HG03025 (cell line): ENCODE results near the gene DNM1L.
"Not testable (repeated sequence)": the region's sequence is repeated elsewhere in the genome, so short reads cannot be mapped to it uniquely, and the experiment has no call there.

Source experiments
- ATAC-seq: cut with Tn5 transposase; IDR thresholded peaks from one replicate; pipeline ENCODE4 v1.9.1; 2021; ENCODE audit warnings: mild to moderate bottlenecking, moderate library complexity; ENCODE audit not compliant: unreplicated experiment, low FRiP score

DNM1L gene

DNA sequence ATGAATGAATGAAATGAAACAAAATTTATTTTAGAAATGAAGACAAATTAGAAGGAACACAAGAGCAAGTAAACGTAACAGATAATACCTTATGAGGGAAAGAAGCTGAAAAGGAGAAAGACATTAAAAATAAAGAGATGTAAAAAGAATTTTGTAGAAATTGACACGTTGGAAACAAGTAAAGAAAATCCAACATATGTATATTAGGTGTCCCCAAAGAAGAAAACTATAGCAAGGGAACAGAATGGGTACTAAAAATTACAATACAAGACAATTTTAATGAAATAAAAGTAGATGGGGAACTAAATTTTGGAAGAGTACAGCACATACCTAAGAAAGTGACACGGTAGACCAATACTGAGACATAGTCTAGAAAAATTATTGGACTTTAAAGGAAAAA is 16.7 kb downstream of the DNM1L start:
- no peak for ATAC-seq

DNA sequence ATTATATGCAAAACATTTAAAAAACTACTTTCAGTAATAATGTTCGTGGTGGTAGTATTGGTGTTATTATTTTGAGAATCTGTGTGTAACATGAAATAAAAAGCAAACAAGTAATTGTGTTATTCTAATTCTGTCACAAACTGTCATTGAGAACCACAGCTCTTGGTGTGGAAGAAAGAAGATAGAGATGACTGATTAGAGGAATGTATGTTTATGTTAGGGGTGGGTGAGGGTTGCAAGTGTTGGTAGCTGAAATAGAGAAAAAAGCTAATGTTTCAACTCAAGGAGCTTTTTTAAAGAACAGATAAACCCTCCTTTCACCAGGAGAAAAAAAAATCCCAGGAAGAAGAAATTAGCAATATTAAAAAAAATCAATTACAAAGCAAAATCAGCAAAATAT is 18.3 kb downstream of the DNM1L start:
- no peak for ATAC-seq

DNA sequence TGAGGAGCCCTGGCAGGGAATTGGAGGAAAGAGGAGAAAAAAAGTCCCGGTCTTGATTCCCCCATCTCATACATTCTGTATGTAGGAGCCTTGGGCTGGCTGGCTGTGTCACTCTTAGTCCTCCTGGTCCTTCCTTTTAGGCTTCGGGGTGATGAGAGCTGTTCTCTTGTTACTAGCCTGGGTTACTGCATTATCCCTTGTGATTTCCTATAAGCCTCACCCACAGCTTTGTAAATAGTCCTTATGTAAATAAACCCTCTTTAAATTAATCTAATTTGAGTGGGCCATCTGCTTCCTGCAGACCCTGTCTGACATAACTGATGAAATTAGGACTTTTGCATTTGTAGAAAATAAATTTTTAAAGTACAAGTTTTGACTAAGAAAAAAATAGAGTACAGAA is 19.2 kb downstream of the DNM1L start:
- ATAC-seq = no peak

DNA sequence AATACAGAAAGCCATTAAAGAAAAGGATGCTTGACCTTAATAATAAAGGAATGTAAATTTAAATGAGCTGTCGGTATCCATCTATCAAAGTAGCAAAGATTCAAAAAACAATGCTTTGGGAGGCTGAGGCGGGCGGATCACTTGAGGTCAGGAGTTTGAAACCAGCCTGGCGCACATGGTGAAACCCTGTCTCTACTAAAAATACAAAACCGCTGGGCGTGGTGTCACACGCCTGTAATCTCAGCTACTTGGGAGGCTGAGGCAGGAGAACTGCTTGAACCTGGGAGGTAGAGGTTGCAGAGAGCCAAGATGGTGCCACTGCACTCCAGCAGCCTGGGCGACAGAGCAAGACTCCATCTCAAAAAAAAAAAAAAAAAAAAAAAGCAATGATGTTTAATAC is 20.3 kb downstream of the DNM1L start:
- ATAC-seq = not testable (repeated sequence)

DNA sequence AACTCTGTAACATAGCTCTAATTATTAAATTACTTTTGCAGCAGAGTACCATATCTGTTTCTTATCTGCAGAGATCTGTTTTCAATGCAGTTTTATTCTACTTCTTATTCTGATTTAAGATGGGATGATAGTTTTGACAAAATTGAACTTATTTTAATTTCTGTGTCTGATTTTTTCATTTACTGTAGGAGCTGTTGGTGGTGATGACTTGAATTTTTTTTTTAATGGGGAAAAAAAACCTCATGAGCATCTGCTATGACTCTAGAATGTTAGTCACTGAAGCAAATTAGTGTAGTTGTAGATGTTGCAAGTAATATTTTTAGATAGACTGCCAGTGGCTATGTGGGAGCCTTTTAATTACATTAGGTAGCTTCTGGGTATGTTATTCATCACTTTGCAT is 23.4 kb downstream of the DNM1L start:
- ATAC-seq = no peak

DNA sequence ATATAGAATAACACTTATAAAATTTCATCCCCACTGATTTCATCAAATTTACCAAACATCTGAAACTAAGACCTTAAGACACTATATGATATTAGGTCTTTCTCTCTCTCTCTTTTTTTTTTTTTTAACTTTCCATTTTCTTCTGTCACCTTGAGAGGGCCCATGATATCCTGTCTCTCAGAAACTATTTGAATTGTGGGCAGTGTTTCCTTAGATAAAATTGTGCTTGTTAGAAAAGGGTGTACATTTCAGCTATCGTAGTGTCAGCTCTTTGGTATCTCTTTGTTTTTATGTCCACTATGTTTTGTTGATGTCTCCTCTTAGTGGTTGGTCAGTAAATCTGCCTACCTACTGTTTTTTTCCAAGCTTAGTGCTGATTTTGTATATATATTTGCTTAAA is 23.8 kb downstream of the DNM1L start:
- no peak for ATAC-seq

DNA sequence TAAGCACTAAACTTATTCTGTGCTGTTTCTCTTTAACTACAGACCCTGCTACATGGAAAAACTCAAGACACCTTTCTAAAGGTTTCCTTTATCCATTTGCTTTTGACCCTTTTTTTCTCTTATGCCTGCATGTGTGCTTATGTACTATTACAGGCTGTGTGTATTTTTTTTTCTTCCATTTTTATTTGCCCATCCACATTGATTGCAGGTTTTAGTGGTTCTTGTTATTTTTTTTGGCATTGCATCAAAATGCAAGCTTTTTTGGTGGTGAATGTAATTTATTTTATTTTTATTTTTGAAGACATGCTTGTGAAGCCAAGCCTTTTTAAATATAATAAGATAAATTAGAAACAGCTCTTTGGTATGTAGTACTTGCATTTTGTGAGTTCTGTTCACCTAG is 26.7 kb downstream of the DNM1L start:
- ATAC-seq = no peak

DNA sequence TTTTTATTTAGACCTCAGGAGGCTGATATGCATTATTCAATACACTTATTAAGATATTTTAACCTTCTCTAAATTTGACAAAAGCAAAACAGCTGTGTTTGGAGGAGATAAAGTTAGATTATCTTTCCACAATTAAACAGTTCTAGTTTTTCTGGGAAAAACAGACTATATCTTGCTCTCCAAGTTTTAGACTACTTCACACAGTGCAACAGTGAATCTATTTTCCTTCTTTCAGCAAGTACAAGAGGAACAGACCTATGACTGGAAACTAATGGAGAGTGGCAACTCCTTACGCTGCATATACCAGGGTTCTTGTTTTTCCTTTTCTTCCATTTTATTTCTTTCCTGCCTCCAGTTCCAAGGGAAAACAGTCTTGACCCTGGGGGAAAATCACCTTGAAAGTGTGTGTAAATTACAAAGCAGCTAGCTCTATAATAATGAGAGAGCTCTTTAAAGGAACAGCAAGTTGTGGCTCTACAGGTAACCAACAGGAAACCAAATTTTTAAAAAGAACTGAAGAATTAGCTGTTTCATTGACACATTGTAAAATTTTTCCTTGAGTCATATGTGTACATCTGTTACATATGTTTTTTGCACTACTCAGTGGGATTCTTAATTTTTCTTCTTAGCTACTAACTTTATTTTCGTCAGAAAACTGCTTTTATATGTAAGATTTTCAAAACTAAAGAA is 27.4 kb downstream of the DNM1L start:
- no peak for ATAC-seq

DNA sequence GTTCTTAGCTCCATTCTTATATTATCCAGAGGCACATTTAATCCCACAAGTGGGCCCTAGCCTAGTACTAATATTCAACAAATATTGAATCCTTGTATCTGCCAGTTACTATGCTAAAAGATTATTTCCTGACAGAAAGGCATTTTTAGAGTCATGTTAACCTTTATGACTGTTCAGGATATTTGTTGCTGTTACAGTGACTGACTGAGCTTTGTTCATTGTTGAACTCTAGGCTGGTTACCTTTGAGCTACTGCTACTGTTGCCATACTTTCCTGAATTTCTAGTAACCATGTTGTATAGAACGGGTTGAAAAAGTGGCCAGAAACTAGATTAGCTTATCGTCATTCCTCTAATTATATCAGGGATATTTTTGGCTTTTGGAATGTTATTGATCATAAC is 29.8 kb downstream of the DNM1L start:
- no peak for ATAC-seq

DNA sequence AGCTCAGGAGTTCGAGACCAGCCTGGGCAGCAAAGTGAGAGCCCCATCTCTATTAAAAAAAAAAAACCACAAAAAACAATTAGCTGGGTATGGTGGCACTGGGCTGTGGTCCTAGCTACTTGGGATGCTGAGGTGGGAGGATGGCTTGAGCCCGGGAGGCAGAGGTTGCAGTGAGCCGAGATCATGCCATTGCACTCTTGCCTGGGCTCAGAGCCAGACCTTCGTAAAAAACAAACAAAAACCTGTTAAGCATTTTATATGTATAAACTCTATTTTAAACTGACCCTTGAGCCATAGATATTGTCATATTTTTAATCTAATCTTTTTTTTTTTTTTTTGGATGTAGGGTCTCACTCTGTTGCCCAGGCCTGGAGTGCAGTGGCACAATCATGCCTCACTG is 35.7 kb downstream of the DNM1L start:
- no peak for ATAC-seq

DNA sequence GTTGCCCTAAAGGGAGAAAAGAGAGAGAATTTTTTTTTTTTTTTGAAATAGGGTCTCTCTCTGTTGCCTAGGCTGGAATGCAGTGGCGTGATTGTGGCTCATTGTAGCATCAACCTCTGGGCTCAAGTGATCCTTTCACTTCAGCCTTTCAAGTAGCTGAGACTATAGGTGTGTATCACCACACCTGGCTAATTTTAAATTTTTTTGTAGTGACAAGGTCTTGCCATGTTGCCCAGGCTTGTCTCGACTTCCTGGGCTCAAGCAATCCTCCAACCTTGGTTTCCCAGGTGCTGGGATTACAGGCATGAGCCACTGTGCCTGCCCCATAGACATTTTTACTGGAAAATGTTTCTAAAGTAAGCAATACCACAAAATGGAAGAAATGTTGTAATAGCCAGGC is 39.8 kb downstream of the DNM1L start:
- ATAC-seq = no peak

DNA sequence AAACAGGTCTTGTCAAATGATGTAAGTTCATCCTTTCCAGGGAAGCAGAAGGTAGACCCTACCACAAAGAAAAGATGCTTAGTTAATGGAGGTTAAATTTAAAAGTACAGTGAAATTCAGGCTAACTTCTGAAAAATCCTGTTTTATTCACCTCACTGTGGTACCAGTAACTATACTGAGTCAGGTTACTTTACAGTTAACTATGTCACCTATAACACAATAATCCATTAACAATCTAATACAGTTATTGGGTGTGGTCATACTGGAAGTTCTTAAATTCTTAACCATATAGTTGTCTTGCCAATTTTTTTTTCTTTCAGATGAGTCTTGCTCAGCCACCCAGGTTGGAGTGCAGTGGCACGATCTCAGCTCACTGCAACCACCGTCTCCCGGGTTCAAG is 46.2 kb downstream of the DNM1L start:
- not testable (repeated sequence) for ATAC-seq

DNA sequence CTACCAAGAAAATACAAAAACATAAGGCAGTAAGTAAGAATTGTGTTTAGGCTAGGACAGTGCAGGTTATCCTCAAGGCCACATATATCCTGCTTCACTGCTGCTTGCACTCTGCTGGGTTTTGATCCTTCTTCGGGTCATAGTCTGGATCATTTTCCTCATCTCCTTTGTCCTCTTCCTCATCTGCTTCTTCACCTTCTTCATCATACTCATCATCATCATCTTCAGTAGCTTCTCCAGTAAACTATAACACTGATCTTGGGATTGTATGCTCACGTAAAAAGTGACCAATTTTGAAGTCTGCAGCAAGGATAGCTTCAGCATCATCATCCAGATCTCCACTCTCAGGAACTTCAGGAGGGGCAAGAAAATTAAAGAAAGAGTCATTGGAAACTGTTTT is 47.2 kb downstream of the DNM1L start:
- no peak for ATAC-seq

DNA sequence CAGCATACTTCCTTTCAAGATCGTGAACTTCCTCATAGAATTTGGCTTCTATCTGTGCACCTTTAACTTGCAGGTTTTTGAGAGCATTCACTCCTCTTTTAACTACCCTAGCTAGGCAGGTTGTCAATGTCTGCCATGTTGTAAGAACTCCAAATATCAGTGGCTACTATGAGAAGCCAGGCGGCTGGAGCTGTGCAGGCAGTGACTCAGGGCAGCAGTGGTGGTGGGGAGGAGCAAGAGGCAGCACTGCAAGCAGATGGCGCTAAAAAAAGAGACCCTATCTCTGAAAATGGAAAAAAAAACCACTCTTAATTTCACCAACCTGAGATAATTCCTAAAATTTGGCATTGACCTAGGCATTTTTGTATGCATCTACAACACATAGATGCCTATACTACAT is 48.1 kb downstream of the DNM1L start:
- no peak for ATAC-seq

DNA sequence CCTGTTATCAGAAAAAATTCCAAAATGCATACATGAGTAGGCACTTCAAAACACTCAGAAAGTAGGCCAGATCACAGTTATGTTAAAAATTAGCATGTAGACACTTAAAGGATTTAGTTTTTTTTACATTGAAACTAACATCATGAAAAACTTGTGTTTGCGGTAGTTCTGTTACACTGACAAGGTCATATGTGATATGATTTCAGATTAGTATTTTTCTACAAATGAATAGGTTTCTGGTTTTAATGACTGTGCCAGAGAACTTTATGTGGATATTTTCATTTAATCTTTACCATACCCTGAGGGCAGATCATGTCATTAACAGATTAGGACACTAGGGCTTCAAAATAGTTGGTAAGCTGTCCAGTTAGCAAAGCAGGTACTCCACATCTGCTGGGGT is 55.9 kb downstream of the DNM1L start:
- ATAC-seq = no peak

DNA sequence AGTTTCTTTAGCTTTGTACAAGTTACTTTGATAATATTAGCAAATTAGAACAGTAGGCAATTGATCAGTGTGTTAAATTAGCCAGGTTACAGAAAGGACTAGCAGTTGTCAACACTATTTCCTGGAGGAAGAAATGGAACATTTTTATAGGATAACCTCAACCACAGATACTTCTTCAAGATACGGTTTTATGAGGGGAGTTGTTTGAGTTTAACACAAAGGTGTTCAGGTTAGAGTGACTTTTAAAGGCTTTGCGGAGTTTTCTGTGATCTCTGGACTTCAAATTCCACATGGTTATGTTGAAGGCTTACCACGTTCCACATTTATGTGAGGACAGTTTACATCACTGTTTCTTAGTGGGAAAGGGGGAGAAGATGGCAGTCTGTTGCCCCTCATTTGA is 57.3 kb downstream of the DNM1L start:
- no peak for ATAC-seq

DNA sequence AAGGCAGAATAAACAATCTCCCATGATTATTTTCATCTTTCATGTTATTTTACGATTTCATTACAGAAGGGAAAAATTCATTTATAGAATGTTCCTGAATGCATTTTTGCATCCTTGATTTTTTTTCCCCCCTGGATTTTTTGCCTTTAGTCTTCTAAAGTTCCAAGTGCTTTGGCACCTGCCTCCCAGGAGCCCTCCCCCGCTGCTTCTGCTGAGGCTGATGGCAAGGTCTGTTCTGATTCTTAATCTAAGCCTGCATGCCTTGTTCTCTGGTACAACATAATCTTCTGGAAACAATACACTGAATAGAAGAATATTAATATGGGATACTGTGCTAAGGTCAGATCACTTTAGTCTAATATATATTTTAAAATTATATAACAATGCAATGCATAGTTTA is 58.6 kb downstream of the DNM1L start:
- ATAC-seq = no peak

DNA sequence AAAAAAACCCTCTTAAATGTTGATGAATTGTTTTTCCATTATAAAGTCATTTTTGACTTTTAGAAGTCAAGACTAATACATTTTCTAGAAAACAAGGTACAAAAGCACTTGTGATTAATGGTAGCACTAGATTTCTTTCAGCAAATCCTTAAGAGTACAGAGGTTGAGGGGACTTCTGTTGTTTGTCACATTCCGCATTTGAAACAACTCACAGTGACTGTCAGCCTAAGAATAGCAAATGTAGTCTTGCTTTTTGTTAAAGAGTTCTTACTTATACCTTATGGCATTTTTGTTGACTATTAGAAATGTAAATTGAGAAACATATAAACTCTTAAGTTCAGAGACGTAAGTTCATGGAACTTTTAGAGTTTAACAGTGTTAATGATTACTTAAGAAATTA is 60.2 kb downstream of the DNM1L start:
- no peak for ATAC-seq

DNA sequence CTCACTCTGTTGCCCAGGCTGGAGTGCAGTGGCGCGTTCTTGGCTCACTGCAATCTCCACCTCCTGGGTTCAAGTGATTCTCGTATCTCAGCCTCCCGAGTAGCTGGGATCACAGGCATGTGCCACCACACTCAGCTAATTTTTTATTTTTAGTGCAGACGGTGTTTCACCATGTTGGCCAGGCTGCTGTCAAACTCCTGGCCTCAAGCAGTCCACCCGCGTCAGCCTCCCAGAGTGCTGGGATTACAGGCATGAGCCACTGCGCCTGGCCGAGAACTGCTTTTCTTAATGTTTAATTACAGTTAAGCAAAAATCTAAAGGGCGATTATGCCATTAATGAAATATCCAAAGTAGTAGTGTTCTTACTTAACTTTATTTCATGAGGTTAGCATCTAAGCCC is 63.0 kb downstream of the DNM1L start:
- no peak for ATAC-seq

DNA sequence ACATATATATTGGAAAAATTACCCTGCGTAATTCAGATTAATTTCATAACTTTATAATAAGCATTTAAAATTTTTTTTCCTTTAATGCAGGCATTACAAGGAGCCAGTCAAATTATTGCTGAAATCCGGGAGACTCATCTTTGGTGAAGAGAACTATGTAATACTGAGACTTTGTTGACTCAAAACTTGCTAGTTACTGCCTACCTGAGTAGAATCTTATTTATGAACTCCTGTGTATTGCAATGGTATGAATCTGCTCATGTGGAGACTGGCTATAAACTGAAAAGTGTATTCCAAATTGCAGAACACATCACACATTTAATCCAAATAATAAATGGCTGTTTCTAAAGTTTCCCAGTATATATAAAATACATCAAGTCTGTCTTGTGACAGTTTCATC is 64.2 kb downstream of the DNM1L start:
- no peak for ATAC-seq

DNA sequence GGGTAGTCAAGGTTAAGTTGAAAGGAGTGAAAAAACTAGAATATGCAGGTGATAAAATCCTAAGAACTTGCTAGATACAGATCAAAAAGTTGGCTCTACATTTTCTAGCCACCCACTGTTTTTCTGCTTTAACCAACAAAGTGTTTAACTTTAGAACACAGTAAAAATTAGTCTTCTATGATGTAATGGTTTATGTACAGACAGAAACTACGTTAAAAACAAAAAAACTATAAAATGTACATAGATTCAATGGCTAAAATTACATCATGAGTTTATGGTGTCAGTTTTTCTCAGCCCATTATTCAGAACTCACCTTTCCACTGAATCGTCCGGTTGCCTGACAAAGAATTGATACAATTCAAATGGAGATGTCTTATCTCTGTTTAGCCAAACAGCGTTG is 74.5 kb downstream of the DNM1L start:
- ATAC-seq = no peak

DNA sequence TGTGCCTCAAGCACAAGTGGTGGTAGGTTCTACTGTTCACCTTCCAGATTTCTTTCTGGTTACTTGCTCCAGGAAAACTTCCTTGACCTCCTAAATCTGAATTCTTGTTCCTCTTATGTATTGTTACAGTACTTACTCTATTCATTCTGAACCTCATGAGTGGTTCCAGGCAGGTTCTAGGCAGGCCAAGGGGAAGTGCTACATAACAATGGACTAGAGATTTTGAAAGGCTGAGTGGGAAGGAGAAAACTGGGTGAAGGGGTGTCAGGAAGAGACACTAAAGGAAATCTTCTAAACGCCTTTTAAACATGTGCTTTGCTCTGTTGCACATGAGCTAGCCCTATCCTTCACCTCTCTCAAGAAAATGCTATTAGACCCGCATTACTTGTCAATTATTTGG is 75.0 kb downstream of the DNM1L start:
- ATAC-seq = no peak

DNA sequence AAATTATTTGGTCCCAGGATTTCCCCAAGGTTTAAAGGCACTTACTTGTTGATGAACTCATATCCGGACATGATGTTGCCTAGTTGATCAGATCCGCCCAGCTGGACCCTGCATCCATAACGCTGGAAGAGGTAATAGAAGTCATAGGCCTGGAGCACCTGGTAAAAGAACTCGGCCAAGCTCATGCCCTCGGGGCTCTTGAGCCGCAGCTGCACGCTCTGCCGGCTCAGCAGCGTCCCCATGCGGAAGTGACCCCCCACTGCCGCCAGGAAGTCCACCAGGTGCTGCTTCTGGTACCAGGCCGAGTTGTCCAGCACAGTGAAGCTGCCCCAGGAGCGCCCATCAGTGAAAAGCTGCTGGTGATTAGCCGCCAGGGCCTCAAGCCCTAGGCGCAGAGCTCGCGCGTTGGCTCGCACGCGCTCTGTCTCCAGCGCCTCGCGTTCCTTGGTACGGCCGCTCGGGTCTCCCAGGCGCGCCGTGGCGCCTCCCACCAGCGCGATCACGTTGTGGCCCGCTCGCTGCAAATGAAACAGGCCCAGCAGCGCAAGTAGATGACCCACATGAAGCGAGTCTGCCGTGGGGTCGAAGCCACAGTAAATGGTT is 76.1 kb downstream of the DNM1L start:
- ATAC-seq = peak; percentile 74
